Activated CD8-positive, alpha-beta T cell treated with anti-CD3 and anti-CD28 coated beads for 36 hours (primary cell): ENCODE data around the gene GSAP. TPM values are rescaled to one million over a fixed set of nuclear protein-coding genes. Genes with fewer than 3 reads are reported as not detected.

Experiments used
- ATAC-seq: fragments of 200-7000 bp; cut with Tn5 transposase; one replicate; pipeline ENCODE4 v1.10.0; 2021; ENCODE audit warnings: mild to moderate bottlenecking, moderate library complexity
- CTCF ChIA-PET: fragments of 350-600 bp; sonication (Branson Sonifier 250); formaldehyde crosslinking; loops from one replicate; lab custom pipeline; 2021; ENCODE audit warnings: antibody characterized with exemption; lab: Charles Lee
- POLR2A ChIA-PET: fragments of 350-600 bp; sonication (Branson Sonifier 250); formaldehyde crosslinking; loops from one replicate; lab custom pipeline; 2021; ENCODE audit warnings: antibody characterized with exemption; lab: Charles Lee
- DNase-seq: peaks from one replicate; pipeline ENCODE4 v3.0.0-alpha.2; 2020
- H3K27ac Mint-ChIP-seq: one replicate; pipeline ENCODE4 v1.8.0; 2021; ENCODE audit warnings: mild to moderate bottlenecking, mixed read lengths
- H3K27me3 Mint-ChIP-seq: one replicate; pipeline ENCODE4 v1.8.0; 2021; ENCODE audit warnings: mixed read lengths
- H3K36me3 Mint-ChIP-seq: one replicate; pipeline ENCODE4 v1.8.0; 2021; ENCODE audit warnings: low read depth, mixed read lengths
- H3K4me1 Mint-ChIP-seq: one replicate; pipeline ENCODE4 v1.8.0; 2021; ENCODE audit warnings: low read depth, mixed read lengths
- H3K4me3 Mint-ChIP-seq: one replicate; pipeline ENCODE4 v1.8.0; 2021; ENCODE audit warnings: mild to moderate bottlenecking, moderate library complexity, mixed read lengths
- H3K9me3 Mint-ChIP-seq: one replicate; pipeline ENCODE4 v1.8.0; 2021; ENCODE audit warnings: mixed read lengths
- intact Hi-C: fragments of 100-400 bp; cut with micrococcal nuclease; formaldehyde crosslinking; loops from one replicate; pipeline ENCODE4 v1.10.0; 2022
- total RNA-seq, 2 experiments: library from RNA; stranded (reverse); gene quantifications; one replicate each; pipeline ENCODE4 v1.2.3, GENCODE V29; 2021
- TF ChIP-seq, protein P1 (sequence below): fragments of 200-600 bp; IDR thresholded peaks from one replicate; pipeline ENCODE4 v1.8.0; 2022; ENCODE audit warnings: antibody characterized with exemption, mild to moderate bottlenecking

The GSAP gene
- total RNA-seq, 2 experiments from 2014 or later = 1.9 to 3.0 TPM

DNA sequence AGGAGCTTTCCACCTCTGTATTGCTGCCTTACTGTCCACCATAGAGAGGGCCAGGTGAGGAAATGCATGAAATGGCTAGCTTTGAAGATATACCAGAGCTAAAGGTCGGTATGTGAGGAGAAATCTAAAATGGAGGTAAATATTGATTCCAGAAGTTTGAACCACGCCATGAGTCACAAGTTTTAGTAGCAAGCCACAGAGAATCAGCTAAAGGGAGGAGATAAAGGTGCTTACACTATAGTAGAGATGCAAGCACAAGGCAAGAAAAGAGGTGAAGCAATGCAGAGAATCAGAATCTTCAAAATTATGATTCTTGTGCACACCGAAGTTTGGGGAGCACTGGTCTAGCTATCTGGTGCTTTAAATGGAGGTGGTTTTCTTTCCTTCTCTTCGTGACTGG is 3.0 kb upstream of the GSAP start:
- intact Hi-C loops = no loop called here
- Mint-ChIP-seq H3K36me3 (no peaks in the 10 kb centered on the region), H3K4me1 (peaks cover 35% of the 10 kb centered on the region), H3K27ac (no peak overlapping the region), H3K27me3 (peaks cover 9% of the 10 kb centered on the region), H3K4me3 (no peak overlapping the region), H3K9me3 (no peaks in the 10 kb centered on the region)
- POLR2A ChIA-PET = interaction anchor here (1.0 to 1.3 kb wide), 2 partner anchors 9 to 21 kb away, joined by 3 to 4 read pairs; no protein-coding TSS in a partner anchor
- TF ChIP-seq, protein P1, sequence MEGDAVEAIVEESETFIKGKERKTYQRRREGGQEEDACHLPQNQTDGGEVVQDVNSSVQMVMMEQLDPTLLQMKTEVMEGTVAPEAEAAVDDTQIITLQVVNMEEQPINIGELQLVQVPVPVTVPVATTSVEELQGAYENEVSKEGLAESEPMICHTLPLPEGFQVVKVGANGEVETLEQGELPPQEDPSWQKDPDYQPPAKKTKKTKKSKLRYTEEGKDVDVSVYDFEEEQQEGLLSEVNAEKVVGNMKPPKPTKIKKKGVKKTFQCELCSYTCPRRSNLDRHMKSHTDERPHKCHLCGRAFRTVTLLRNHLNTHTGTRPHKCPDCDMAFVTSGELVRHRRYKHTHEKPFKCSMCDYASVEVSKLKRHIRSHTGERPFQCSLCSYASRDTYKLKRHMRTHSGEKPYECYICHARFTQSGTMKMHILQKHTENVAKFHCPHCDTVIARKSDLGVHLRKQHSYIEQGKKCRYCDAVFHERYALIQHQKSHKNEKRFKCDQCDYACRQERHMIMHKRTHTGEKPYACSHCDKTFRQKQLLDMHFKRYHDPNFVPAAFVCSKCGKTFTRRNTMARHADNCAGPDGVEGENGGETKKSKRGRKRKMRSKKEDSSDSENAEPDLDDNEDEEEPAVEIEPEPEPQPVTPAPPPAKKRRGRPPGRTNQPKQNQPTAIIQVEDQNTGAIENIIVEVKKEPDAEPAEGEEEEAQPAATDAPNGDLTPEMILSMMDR = no peak
- peak; percentile 34 for ATAC-seq
- CTCF ChIA-PET = interaction anchor here (0.7 to 1.5 kb wide), 3 partner anchors 10 to 172 kb away, joined by 3 to 5 read pairs (median 4); no protein-coding TSS in a partner anchor
- peak; percentile 7 for DNase-seq

DNA sequence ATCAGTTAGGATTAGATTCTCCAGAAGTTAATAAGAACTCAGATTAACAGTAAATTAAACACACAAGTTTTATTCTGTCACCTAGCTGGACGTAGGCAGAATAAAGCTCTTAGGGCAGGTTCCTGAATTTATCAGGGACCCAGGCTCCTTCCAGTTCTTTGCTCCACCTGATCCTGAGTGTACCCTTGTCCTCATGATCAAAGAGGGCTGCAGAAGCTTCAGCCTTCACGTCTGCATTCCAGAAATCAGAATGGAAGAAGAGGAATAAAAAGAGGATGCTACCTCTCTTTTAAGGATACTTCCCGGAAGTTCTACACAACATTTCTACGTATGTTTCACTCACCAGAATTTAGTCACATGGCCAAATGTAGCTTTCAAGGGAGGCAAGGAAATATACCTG is 1.7 kb upstream of the GSAP start:
- Mint-ChIP-seq H3K27me3 (peaks cover 7% of the 10 kb centered on the region), H3K9me3 (no peaks in the 10 kb centered on the region), H3K4me3 (no peak overlapping the region), H3K4me1 (peaks cover 41% of the 10 kb centered on the region), H3K27ac (no peak overlapping the region), H3K36me3 (no peaks in the 10 kb centered on the region)
- CTCF ChIA-PET = interaction anchor here (0.8 to 1.5 kb wide), 3 partner anchors 9 to 171 kb away, joined by 3 to 5 read pairs (median 4); no protein-coding TSS in a partner anchor
- ATAC-seq (no peak), DNase-seq (no peak)
- intact Hi-C loops = no loop called here
- POLR2A ChIA-PET = interaction anchor here (1.3 kb wide), 1 partner anchor 10 kb away, joined by 4 read pairs; no protein-coding TSS in a partner anchor
- TF ChIP-seq, protein P1 = no peak

DNA sequence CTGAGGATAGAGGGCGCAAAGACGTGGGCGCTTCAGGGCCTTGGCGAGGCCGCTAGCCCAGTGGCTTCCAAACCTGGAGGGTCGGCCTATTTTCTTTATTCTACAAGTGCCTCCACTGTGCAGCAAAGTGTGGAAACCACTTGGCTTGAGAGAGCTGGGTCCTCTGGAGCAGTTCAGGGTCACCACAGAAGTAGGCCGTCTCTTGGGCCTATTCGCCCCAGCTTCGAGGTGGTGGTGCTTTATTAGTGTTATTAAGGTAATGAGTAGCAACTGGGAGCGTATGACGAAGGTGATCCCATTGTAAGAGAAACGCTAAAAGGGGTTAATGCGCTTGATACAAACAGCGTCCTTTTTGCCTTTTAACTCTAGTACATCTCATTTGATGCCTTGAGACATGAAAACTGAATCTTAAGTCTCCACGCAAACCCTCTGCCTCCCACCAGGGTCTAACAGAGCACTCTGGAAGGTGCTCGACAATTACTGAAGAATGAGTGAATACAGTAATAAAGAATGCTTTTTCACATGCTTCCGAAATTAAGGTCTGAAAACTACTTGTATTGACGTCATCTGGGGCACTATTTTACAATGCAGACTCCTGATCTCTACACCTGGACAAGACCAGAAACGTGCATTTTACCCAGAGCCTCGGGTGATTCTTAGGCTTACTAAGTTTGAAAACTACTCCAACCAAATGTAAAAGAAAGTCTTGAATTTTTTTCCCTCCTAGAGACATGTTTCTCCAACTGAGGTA is 647 bp upstream of the GSAP start:
- Mint-ChIP-seq H3K4me1 (peaks cover 41% of the 10 kb centered on the region), H3K36me3 (no peaks in the 10 kb centered on the region), H3K27me3 (peaks cover 7% of the 10 kb centered on the region), H3K27ac (peak overlapping the region; percentile 30), H3K4me3 (peak overlapping the region; percentile 65), H3K9me3 (no peaks in the 10 kb centered on the region)
- intact Hi-C loops = no loop called here
- ATAC-seq = no peak
- no peak for DNase-seq
- ChIA-PET POLR2A (interaction anchor here (1.3 kb wide), 1 partner anchor 11 kb away, joined by 4 read pairs; no protein-coding TSS in a partner anchor), CTCF (no interaction called here)
- TF ChIP-seq, protein P1 = no peak

DNA sequence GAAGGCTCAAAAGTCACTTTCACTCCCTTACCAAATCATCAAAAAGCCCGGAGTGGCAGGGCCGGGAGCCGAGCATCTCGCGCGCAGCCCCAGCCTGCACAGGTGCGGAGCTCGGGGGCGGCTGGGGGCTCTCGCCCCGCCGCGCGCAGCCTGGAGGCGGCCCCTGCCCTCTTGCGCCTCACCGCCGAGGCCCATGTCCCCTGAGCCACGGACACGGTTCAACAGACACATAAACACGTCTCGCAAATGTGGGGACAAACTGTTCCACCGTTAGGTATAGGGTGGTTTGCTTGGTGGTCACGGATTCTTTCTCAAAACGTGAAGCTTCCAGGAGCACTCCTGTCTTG is 700 bp downstream of the GSAP start:
- POLR2A ChIA-PET = interaction anchor here (0.8 to 1.7 kb wide), 3 partner anchors 13 to 59 kb away, joined by 3 to 6 read pairs (median 3); no protein-coding TSS in a partner anchor
- Mint-ChIP-seq H3K27ac (no peak overlapping the region), H3K27me3 (peaks cover 7% of the 10 kb centered on the region), H3K4me1 (peaks cover 41% of the 10 kb centered on the region), H3K9me3 (no peaks in the 10 kb centered on the region), H3K4me3 (peak overlapping the region; percentile 65), H3K36me3 (no peaks in the 10 kb centered on the region)
- ATAC-seq (peak; percentile 45), DNase-seq (peak; percentile 13)
- TF ChIP-seq, protein P1 = no peak
- CTCF ChIA-PET = interaction anchor here (0.7 to 2.0 kb wide), 2 partner anchors 11 to 169 kb away, joined by 4 to 6 read pairs; no protein-coding TSS in a partner anchor
- intact Hi-C loops = no loop called here
